BLaER1 treated with 17β-estradiol and CSF1 and Interleukin-3, amounts not matched to agents 10 nM and 100 nM (cell line): ENCODE measurements around the gene GPA33.

Source experiments
- H3K27ac ChIP-seq, 11 experiments: shearing (Covaris generic); formaldehyde crosslinking; 2 replicates each; pipeline ENCODE4 v1.8.1; 2022
- H3K27me3 ChIP-seq, 11 experiments: shearing (Covaris generic); formaldehyde crosslinking; 2 replicates each; pipeline ENCODE4 v1.8.1; 2022
- H3K36me3 ChIP-seq, 11 experiments: shearing (Covaris generic); formaldehyde crosslinking; 2 replicates each; pipeline ENCODE4 v1.8.1; 2022
- H3K4me1 ChIP-seq, 10 experiments: shearing (Covaris generic); formaldehyde crosslinking; 2 replicates each; pipeline ENCODE4 v1.8.1; 2022
- H3K4me2 ChIP-seq, 11 experiments: shearing (Covaris generic); formaldehyde crosslinking; 2 replicates each; pipeline ENCODE4 v1.8.1; 2022
- H3K4me3 ChIP-seq, 10 experiments: shearing (Covaris generic); formaldehyde crosslinking; 2 replicates each; pipeline ENCODE4 v1.8.1; 2022
- H3K9ac ChIP-seq, 11 experiments: shearing (Covaris generic); formaldehyde crosslinking; 2 replicates each; pipeline ENCODE4 v1.8.1; 2022
- H3K9me3 ChIP-seq, 11 experiments: shearing (Covaris generic); formaldehyde crosslinking; replicated peaks in 1 of 11; 2 replicates each; pipeline ENCODE4 v1.8.1; 2022
- H4K20me1 ChIP-seq, 11 experiments: shearing (Covaris generic); formaldehyde crosslinking; 2 replicates each; pipeline ENCODE4 v1.8.1; 2022
- Cebpa-rat ChIP-seq, 11 experiments: shearing (Covaris generic); IDR thresholded peaks; 2 replicates each; pipeline ENCODE4 v1.8.1; 2022

The GPA33 gene

GRCh38 chr1:167110586-167110985, 20.4 kb upstream of the GPA33 start:
- Histone ChIP-seq H4K20me1 (no peaks in the 10 kb centered on the region), H3K4me2 (peak overlapping the region in 8 of 11 experiments; percentile 1 to 77 (median 34); a peak in 8 of 22 replicates), H3K9me3 (peaks cover 8 to 32% (median 22%) of the 10 kb centered on the region in 11 experiments; a peak in 21 of 22 replicates), H3K9ac (no peak overlapping the region), H3K27ac (no peak overlapping the region), H3K36me3 (no peaks in the 10 kb centered on the region), H3K27me3 (no peaks in the 10 kb centered on the region), H3K4me3 (no peak overlapping the region; a peak in 1 of 20 replicates), H3K4me1 (peaks cover 16 to 39% (median 35%) of the 10 kb centered on the region in 10 experiments)
- no peak for TF ChIP-seq Cebpa-rat (IDR thresholded peaks at IDR 0.05)

- H3K4me1 ChIP-seq: peaks cover 27 to 53% (median 49%) of the 10 kb centered on the region in 10 experiments
- H3K27me3 ChIP-seq: no peaks in the 10 kb centered on the region
- peaks cover 8 to 32% (median 22%) of the 10 kb centered on the region in 11 experiments; a peak in 21 of 22 replicates for H3K9me3 ChIP-seq
- no peak for TF ChIP-seq Cebpa-rat (IDR thresholded peaks at IDR 0.05)
- no peaks in the 10 kb centered on the region for H3K36me3 ChIP-seq
- H3K27ac ChIP-seq: peak overlapping the region in 9 of 11 experiments; percentile 36 to 67 (median 46); a peak in 16 of 22 replicates
- peak overlapping the region in 3 of 10 experiments; percentile 3 to 9 (median 3); a peak in 2 of 20 replicates for H3K4me3 ChIP-seq
- H3K4me2 ChIP-seq: peak overlapping the region; percentile 53 to 91 (median 77)
- no peaks in the 10 kb centered on the region for H4K20me1 ChIP-seq
- peak overlapping the region in 7 of 11 experiments; percentile 13 to 38 (median 29); a peak in 8 of 22 replicates for H3K9ac ChIP-seq
These were observed 18.9 kb upstream of the GPA33 start for GRCh38 chr1:167109125-167109524.

GRCh38 chr1:167107456-167107855, 17.3 kb upstream of the GPA33 start:
- TF ChIP-seq Cebpa-rat (IDR thresholded peaks at IDR 0.05): no peak
- Histone ChIP-seq H3K27me3 (no peaks in the 10 kb centered on the region), H3K27ac (no peak overlapping the region)

GRCh38 chr1:167106119-167106461, 15.9 kb upstream of the GPA33 start:
- Histone ChIP-seq H3K27me3 (no peaks in the 10 kb centered on the region), H3K4me3 (no peak overlapping the region), H4K20me1 (no peaks in the 10 kb centered on the region), H3K9ac (no peak overlapping the region), H3K27ac (no peak overlapping the region), H3K36me3 (no peaks in the 10 kb centered on the region), H3K4me2 (peak overlapping the region; percentile 47 to 83 (median 73); a peak in 20 of 22 replicates), H3K4me1 (peaks cover 35 to 58% (median 53%) of the 10 kb centered on the region in 10 experiments), H3K9me3 (peaks cover 7 to 16% (median 13%) of the 10 kb centered on the region in 11 experiments; a peak in 19 of 22 replicates)
- TF ChIP-seq Cebpa-rat (IDR thresholded peaks at IDR 0.05): no peak

More at GRCh38 chr1:167107456-167107855, 17.3 kb upstream of the GPA33 start:
- no peaks in the 10 kb centered on the region for H3K36me3 ChIP-seq
- peaks cover 8 to 26% (median 22%) of the 10 kb centered on the region in 11 experiments; a peak in 21 of 22 replicates for H3K9me3 ChIP-seq
- no peak overlapping the region for H3K4me3 ChIP-seq
- no peak overlapping the region for H3K4me2 ChIP-seq
- no peak overlapping the region for H3K9ac ChIP-seq
- H4K20me1 ChIP-seq: no peaks in the 10 kb centered on the region
- H3K4me1 ChIP-seq: peaks cover 35 to 58% (median 53%) of the 10 kb centered on the region in 10 experiments

DNA sequence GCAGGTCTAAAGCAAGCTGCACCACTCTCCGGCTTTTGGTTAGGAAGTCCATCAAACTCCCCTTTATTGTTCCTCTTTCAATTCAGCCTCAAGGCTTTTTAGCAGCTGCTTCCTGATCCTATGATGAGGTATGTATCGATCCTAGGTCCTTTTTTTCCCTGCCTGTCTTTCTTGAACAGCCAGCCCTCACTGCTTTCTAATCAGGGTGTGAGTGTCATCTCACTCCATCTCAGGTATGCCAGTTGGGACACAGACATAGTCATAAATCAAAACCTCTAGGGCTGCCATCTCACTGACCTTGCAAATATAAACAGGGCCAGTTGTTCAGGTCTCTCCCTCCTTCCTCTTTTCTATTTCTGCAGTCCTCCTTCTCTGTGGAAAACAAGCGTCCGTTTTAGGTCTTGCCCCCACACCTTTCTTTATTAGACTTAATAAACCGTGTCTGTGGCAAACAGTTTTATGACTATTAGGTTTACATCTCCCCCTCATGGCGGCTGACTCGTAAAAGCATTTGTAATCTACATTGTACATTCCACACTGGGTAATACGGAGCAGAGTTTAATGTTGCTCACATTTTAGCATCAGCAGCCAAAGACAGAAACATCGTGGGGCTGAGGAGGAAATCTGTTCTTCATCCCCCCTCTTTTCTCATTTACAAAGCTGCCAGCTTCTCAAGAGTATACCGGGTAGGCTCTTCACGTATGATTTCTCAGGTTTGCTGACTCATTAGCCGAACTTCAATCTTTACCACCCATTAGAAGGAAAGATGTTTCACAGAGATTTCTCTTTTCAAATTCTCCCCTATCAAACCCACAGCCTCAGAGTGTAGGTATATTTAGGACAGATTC, 15.3 kb upstream of the GPA33 start:
- Histone ChIP-seq H3K4me1 (peaks cover 35 to 53% (median 49%) of the 10 kb centered on the region in 10 experiments), H3K4me3 (peak overlapping the region in 3 of 10 experiments; percentile 38 to 50 (median 41); a peak in 5 of 20 replicates), H3K27ac (peak overlapping the region in 5 of 11 experiments; percentile 3 to 51 (median 29); a peak in 6 of 22 replicates), H3K9me3 (peaks cover 1 to 10% (median 8%) of the 10 kb centered on the region in 11 experiments; a peak in 19 of 22 replicates), H3K9ac (peak overlapping the region in 2 of 11 experiments; percentile 36 to 38; a peak in 4 of 22 replicates), H3K36me3 (no peaks in the 10 kb centered on the region), H3K4me2 (peak overlapping the region; percentile 47 to 83 (median 73)), H3K27me3 (no peaks in the 10 kb centered on the region), H4K20me1 (no peaks in the 10 kb centered on the region)
- no peak for TF ChIP-seq Cebpa-rat (IDR thresholded peaks at IDR 0.05)

DNA sequence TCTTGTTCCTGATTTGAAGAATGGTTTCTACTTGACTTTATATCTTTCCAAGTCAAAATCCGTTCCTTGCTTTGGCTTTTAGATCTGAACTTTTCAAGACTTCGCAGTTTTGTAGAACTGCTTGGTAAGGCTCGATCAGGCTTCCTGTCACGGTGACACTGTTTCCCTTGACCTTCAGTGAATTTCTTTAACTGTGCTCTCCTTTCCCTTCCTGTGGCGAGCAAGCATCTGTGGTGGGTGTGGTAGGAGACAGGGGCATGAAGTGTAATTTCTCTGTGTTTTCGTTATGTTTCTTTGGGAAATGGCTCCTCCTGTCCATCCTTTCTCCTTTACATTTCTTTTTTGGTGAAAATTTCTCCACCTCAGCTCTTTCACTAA, 14.1 kb upstream of the GPA33 start:
- no peaks in the 10 kb centered on the region for H4K20me1 ChIP-seq
- no peaks in the 10 kb centered on the region for H3K27me3 ChIP-seq
- no peaks in the 10 kb centered on the region for H3K9me3 ChIP-seq
- H3K27ac ChIP-seq: no peak overlapping the region
- no peak overlapping the region for H3K4me3 ChIP-seq
- H3K4me1 ChIP-seq: peaks cover 32 to 41% (median 38%) of the 10 kb centered on the region in 10 experiments
- no peaks in the 10 kb centered on the region for H3K36me3 ChIP-seq
- TF ChIP-seq Cebpa-rat (IDR thresholded peaks at IDR 0.05): no peak
- H3K4me2 ChIP-seq: peak overlapping the region; percentile 47 to 83 (median 73)
- H3K9ac ChIP-seq: no peak overlapping the region

GRCh38 chr1:167102906-167103573, 12.9 kb upstream of the GPA33 start:
- Histone ChIP-seq H3K9me3 (peaks cover 1 to 8% (median 3%) of the 10 kb centered on the region in 11 experiments; a peak in 19 of 22 replicates), H3K27me3 (no peaks in the 10 kb centered on the region), H3K9ac (no peak overlapping the region), H3K36me3 (no peaks in the 10 kb centered on the region), H3K4me2 (no peak overlapping the region), H3K27ac (no peak overlapping the region), H4K20me1 (no peaks in the 10 kb centered on the region), H3K4me1 (peaks cover 25 to 30% (median 27%) of the 10 kb centered on the region in 10 experiments), H3K4me3 (no peak overlapping the region)
- no peak for TF ChIP-seq Cebpa-rat (IDR thresholded peaks at IDR 0.05)

- H3K9me3 ChIP-seq: peaks cover 5 to 20% (median 16%) of the 10 kb centered on the region in 11 experiments; a peak in 20 of 22 replicates
- H3K4me3 ChIP-seq: no peak overlapping the region
- no peak overlapping the region for H3K4me2 ChIP-seq
- H3K27me3 ChIP-seq: no peaks in the 10 kb centered on the region
- no peak overlapping the region for H3K27ac ChIP-seq
- H3K4me1 ChIP-seq: peaks cover 24 to 32% (median 26%) of the 10 kb centered on the region in 10 experiments
- no peak overlapping the region for H3K9ac ChIP-seq
- TF ChIP-seq Cebpa-rat (IDR thresholded peaks at IDR 0.05): no peak
- no peaks in the 10 kb centered on the region for H4K20me1 ChIP-seq
- no peaks in the 10 kb centered on the region for H3K36me3 ChIP-seq
These were observed 11.6 kb upstream of the GPA33 start for GRCh38 chr1:167101754-167102153.

- no peak for TF ChIP-seq Cebpa-rat (IDR thresholded peaks at IDR 0.05)
- peaks cover 21 to 29% (median 23%) of the 10 kb centered on the region in 10 experiments for H3K4me1 ChIP-seq
- H3K4me3 ChIP-seq: no peak overlapping the region
- no peak overlapping the region for H3K4me2 ChIP-seq
- H4K20me1 ChIP-seq: no peaks in the 10 kb centered on the region
- peaks cover 5 to 21% (median 18%) of the 10 kb centered on the region in 11 experiments; a peak in 20 of 22 replicates for H3K9me3 ChIP-seq
- no peaks in the 10 kb centered on the region for H3K27me3 ChIP-seq
- H3K27ac ChIP-seq: no peak overlapping the region
- no peaks in the 10 kb centered on the region for H3K36me3 ChIP-seq
- H3K9ac ChIP-seq: no peak overlapping the region
These were observed 10.6 kb upstream of the GPA33 start for GRCh38 chr1:167100730-167101129.
